Stimulated activated CD8-positive, alpha-beta memory T cell treated with anti-CD3 and anti-CD28 coated beads, Interleukin-12 subunit alpha, Interleukin-12 subunit beta, amount 100 ng/mL, for 24 hours (primary cell): ENCODE measurements around the gene DDX17.

Experiments
- DNase-seq: peaks from one replicate; pipeline ENCODE4 v3.0.0-alpha.2; 2020; ENCODE audit errors: extremely low read depth

DDX17 gene

DNA sequence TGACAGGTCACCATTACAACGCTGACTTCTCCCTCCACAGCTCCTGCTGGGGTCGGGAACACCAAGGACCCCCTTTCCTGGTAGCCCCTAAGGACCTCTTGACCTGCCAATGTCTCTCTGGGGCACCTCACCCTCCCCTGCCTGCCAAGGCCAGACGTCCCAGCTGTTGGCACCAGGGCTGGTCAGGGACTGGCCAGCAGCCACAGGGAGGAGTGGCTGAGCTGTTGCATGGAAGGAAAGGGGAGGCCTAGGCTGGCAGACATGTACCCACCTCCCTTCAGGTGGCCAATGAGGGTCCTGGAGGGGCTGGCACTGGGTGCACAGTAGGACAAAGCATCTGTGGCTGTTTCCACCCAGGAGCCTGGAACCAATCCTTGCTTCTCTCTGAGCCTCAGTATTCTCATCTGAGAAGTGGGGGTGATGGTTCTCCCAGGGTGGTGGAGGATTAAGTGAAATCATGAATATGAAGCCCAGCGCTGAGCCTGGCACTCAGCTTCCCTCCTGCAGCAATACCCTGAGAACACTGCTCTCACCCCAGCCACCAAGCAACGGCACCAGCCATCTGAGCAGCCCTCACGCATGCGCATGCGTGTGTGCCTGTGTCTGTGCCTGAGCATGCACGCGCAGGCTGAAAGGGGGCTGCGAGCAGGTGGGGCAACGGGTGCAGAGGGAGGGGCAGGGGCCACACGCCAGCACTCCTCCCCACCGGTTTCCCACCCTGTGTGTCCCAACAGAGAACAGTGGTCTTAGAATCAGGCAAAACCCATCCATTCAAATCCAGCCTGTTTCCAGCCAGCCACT, 57.0 kb downstream of the DDX17 start:
- no peak for DNase-seq

- no peak for DNase-seq
Measured at GRCh38 chr22:38446018-38446601, 60.0 kb downstream of the DDX17 start.

DNA sequence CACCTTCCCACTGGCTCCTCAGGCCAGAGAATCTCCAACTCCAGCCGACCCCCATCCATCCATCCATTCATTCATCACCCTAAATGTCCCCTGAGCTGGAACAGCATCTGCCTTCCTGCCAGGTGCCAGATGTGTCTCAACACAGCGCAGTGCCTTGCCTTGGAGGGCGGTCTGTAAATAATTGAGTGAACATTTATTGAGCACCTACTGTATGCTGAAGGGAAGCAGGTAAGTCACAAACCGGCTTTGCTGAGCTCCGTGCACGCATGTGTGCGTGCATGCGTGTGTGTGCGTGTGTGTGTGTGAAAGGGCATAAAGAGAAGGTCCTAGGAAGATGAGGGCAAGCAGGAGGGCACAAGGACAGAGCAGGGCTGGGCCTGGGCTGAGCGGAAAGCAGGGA, 61.3 kb downstream of the DDX17 start:
- DNase-seq = no peak

- no peak for DNase-seq
Measured at GRCh38 chr22:38443628-38444521, 62.2 kb downstream of the DDX17 start.

- no peak for DNase-seq
Measured at GRCh38 chr22:38442967-38443627, 63.0 kb downstream of the DDX17 start.

GRCh38 chr22:38441620-38442287, 64.4 kb downstream of the DDX17 start:
- no peak for DNase-seq

- no peak for DNase-seq
Measured at GRCh38 chr22:38440747-38441350, 65.3 kb downstream of the DDX17 start.

DNA sequence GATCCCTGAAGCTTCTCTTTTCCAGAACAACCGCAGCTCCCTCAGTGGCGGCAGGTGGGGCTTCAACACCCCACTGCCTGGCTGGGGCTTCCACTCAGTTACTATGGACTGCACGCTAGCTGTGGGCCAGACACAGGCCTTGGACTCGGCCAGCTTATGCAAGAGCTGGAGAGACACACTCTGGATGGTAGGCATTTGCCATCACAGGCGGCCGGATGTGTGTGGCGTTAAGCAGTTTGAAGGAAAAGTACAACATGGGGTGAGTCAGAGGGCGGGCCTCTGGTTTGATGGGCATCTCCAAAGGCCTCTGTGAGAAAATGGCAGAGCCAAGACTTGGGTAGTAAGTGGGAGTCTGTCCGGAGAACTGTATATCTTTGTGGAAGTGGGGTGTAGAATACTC, 68.7 kb downstream of the DDX17 start:
- DNase-seq = no peak

- no peak for DNase-seq
Measured at GRCh38 chr22:38436629-38437395, 69.3 kb downstream of the DDX17 start.

DNA sequence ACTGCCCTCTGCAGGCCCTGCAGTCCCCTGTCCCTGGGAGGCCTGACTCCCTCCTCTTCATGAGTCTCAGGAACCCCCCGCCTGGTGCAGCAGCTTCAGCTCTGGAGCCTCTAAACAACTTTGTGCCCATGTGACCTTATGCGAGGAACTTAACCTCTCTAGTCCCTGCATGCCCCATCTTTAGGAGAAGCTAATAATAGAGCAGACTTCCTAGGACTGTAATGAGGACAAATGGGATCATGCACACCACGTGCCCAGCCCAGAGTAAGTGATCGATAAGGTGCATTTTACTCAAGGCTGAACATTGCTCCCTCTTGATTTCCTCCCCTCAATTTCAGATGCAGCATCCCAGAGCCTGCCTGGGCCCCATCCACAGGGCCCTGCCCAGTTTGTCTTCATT, 70.1 kb downstream of the DDX17 start:
- DNase-seq = no peak

DNA sequence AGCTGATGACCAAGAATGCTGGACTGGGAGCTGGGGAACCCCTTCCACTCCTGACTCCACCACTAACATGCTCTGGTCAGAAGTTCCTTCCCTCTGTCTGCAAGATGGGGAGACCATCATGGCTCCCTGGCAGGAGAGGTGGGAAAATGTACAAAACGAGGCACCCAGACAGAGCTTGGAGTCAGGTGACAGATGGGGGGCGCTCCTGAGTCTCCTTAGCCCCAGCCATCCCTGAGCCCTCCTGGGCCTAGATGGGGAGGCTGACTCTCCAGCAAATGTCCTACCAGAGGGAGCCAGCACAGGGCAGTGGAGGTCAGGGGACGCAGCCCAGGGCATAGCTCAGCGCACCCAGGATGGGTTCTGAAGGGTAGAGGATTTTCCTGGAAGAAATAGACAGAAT, 71.1 kb downstream of the DDX17 start:
- no peak for DNase-seq

DNA sequence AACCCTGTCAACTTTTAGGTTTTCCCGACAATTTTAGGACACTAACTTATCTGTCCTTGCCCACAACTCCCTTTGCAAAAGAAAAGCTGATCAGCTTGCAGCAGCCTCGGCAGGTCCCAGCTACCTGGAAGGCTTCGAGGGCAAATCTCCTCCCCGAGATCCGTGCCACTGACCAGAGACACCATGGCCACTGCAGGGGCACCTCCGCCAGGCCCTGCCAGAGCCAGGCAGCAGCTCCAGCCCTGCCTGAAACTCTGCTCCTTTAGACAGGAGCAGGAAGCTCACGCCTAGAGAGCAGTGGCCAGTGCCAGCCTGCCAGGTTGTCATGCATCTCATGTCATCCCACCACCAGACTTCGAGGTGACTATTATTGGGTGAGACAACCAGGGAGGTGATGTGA, 72.2 kb downstream of the DDX17 start:
- no peak for DNase-seq
